ENCODE data around the gene CEPT1. TPM values are rescaled to one million over a fixed set of nuclear protein-coding genes. Genes with fewer than 3 reads are reported as not detected.

Gene CEPT1
- total RNA-seq, 2 experiments from 2014 or later = 36.3 to 37.3 TPM

DNA sequence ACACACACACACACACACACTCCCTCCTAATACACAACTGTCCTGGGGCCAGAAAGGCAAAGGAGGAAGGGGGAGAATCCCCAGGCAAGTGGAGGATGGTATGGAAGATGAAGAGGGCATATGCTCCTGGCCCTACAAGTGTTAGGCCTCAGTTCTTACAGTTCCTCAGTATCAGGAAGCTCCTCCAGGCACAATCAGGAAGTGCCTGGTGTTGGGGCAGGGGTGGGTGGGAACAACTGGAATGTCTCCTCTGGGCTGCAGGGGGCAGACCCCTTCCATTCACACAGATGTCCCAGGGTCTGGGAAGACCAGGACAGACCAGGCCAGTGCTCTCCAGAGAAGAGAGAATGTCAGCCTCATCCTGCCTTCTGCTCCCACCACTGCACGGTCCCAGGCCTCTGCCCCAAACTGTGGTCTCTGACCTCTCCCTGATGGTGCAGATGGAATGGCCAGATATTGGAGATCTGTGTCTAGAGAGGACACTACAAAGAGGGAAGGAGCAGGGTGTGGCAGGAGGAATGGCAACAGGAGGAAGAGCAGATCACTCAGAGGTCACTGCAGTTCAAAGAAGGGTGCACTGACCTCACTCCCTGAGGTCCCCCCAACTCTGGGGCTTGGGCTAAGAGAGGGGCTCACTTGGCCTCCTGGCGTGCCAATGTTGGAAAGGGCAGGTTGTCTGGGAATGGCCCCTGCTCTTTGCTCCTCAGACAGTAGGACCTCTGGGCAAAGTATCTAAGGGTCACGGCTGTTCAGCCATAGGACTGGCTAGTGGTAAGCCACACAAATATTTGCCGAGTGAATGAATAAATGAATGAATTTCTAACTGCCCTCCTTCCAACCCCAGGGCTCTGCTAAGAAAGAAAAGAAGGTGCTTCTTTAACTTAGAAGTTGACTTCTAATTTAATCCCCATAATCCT, 62.9 kb downstream of the CEPT1 start:
- ChIA-PET POLR2A (interaction anchor here (0.6 to 8.4 kb wide), 3 partner anchors 7 to 23 kb away, joined by 3 to 154 read pairs (median 3); no protein-coding TSS in a partner anchor), CTCF (interaction anchor here (0.6 to 1.4 kb wide), 7 partner anchors 12 to 175 kb away, joined by 3 to 12 read pairs (median 4); no protein-coding TSS in a partner anchor)

DNA sequence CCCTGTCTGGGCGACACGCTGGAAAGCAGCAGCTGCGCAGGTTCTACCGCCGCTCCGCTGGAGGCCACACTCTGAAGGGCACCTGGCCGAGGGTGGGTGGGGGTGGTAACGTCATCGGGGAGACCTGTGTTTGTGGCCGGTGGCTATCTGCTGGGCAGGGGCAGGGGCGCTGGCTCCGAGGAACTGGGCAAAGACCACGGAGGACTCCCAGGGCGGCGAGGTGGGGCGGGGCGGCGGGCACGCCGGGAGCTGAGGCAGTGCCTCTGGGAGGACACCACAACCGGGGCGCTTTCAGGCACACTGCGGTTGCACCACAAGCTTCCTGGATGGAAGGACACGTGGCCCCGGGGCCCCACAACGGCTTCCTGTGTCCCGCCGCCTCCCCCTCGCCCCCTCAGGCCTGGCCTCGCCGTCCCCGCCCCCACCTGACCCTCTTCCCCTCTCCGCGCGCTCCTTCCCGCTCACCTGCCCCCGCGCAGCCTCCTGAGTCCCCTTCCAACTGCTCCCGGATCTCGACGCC, 63.7 kb downstream of the CEPT1 start:
- CTCF ChIA-PET = interaction anchor here (0.6 to 1.4 kb wide), 6 partner anchors 11 to 23 kb away, joined by 3 to 12 read pairs (median 4); no protein-coding TSS in a partner anchor
- POLR2A ChIA-PET = interaction anchor here (0.6 to 8.4 kb wide), 3 partner anchors 8 to 23 kb away, joined by 3 to 154 read pairs (median 3); no protein-coding TSS in a partner anchor

DNA sequence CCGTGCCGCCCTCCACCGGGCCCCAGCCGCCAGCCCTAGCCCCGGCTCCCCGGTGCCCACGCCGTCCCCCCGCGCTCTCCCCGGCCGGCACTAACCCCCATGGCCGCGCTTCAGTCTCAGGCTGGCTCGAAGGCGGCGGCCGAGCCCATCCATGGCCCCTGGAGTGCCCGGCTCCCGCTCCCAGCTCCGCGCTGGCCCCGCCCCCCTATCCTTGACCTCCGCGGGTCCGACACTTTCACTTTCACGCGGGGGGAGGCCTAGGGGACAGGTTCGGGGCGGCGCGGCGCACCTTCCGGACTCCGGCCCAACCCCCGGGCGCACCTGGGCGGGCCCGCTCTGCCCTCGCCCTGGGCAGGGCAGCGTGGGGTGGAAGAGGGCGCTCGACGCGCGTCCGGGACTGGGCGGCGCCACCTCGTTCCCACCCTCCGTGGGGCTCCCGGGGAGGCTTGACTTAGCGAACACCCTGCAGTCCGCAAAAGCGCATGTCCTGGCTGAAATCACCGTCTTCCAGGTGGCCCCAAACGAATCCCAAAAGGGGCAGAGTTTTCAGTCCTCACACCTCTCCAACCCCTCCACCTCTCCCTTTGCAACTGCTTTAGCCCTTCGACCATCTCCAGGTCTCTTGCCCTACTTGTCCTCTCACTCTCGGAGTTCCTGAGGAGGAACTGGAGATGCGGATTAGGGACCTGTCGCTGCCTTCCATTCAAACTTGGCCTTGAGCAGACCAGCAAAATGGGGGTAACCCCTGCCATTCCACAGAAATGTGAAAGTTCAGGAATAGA, 64.4 kb downstream of the CEPT1 start:
- ChIA-PET CTCF (interaction anchor here (0.9 to 1.4 kb wide), 6 partner anchors 11 to 17 kb away, joined by 3 to 12 read pairs (median 4); no protein-coding TSS in a partner anchor), POLR2A (interaction anchor here (0.9 to 8.4 kb wide), 2 partner anchors 9 to 13 kb away, joined by 3 to 154 read pairs; no protein-coding TSS in a partner anchor)

DNA sequence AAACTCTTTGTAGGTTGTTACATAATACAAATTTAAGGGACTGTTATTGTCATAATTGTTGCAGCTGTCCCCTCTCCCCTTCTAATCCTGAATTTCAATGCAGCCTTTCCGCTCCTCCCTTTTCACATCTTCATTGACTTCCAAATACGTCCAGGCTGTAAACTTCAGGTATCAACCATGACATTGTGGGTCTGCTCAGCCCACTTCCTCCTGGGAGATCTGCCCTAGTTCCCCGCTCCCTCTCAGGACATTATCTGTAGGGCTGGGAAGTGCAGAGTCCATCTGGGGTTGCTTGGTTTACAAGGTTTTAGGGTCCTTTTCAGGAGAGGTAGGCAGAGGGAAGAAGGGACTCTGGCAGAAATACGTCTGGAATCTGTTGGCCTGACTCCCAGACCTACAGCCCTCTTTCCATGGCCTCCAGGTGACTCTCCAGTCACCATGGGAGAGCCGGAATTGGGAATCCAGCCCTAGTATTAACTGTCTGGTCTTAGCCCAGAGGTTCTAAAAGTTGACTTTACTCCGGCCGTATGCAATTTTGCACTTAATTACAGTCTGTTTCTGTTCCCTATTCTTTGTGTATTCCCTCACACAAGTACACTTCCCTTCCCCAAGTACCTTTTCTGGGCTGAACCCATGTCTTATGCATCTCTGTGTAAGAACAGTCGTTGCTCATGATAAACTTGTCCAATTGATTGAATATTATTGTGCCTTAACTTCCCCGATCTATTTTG, 65.1 kb downstream of the CEPT1 start:
- POLR2A ChIA-PET = no interaction called here
- CTCF ChIA-PET = interaction anchor here (1.2 kb wide), 1 partner anchor 13 kb away, joined by 3 read pairs; no protein-coding TSS in a partner anchor

DNA sequence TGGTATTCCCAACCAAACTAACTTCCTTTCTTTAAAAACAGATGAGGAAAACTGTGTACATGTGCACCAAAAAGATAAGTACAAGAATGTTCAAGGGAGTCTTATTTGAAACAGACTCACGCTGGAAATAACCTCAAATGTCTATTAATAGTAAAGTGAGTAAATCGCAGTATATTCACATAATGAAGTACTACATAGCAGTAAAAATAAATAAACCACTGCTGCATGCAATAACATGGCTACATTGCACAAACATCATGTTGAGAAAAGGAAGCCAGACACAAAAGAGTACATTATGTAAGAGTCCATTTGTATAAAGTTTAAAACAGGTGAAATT, 65.7 kb downstream of the CEPT1 start:
- ChIA-PET CTCF (no interaction called here), POLR2A (no interaction called here)

DNA sequence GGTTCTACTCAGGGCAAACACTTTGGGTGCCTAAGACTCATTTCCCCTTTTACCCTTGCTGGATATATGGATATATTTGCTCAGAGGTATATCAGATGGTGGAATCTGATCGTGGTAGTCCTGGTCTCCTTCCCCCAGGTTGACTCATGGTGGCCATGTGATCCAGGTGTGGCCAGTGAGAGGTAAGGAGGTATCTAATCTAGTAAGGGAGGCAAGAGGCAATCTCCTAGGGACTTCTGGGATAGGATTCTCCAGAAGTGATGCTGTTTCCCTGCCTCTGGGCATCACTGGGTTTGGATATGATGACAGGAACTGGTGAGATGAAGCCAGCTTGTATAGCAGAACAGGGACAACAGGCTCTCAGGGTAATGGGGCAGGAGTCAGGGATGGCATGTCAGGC, 68.9 kb downstream of the CEPT1 start:
- ChIA-PET POLR2A (interaction anchor here (0.6 kb wide), 1 partner anchor 12 kb away, joined by 4 read pairs; no protein-coding TSS in a partner anchor), CTCF (no interaction called here)

DNA sequence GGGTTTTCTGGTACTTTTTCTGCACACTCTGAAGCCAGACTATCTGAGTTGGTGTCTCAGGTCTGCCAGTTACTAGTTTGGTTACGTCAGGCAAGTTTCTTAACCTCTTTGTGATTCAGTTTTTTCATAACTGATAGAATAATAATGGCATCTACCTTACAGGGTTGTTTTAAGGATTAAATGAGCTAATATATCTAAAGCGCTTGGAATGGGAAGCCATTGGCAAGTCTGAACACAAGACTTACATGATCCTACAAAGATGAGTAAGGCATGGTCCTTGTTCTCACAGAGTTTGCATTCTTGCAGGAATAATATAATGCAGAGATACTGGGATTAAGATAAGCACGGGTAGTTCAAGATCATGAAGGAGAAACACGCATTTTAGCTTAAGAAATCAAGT, 69.6 kb downstream of the CEPT1 start:
- POLR2A ChIA-PET = no interaction called here
- CTCF ChIA-PET = no interaction called here

DNA sequence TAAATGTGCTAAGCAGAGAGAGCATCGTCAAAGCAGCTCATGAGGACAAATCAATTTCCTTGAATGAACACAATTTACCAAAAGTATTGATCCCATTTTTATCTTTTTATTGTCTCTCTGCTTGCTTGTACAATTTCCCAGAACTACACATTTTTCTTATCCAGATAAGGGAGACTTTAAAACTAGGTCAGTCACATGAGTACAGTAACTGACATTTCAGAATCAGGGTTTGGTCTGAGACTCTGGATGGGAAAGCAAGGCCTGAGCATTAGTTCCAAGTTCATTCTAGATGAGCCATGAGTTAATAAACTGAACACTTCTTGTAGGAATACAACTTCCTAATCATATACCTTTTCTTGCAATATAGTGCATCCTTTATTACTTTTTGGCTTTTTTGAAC, 71.9 kb downstream of the CEPT1 start:
- ChIA-PET POLR2A (no interaction called here), CTCF (no interaction called here)

DNA sequence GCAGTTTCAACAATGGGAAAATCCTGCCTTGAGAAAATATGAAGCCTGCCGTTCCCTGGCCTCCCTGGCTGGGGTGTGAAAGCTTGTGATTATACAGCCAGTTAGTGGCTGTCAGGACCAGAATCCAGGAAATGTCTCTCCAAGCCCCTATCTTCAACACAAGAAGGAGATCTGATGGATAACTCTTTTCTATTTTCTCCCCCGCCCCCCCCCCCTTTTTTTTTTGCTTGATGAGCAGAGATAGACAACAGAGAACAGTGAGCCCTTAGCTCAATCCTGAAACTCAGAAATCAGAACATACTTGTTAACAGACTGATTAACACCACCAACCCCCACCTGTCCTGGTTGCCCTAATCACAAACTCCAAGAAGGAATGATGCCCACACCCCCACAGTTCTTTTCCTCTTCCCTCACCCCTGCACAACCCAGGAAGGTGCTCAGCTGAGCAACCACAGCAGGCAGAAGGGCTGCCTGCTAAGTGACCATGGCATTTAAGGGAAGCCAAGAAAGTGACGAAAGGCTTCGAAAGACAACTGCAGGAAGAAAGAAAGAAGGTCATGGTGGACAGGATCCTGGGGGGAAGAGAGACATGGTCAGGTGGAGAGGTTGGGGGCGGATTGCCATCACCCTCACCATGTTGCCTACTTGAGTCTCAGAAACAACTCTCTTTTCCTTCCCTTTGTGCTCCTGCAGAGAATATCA, 72.8 kb downstream of the CEPT1 start:
- ChIA-PET CTCF (no interaction called here), POLR2A (interaction anchor here (10.1 kb wide), 1 partner anchor 12 kb away, joined by 154 read pairs; the partner anchor contains the start of gene DENND2D)

DNA sequence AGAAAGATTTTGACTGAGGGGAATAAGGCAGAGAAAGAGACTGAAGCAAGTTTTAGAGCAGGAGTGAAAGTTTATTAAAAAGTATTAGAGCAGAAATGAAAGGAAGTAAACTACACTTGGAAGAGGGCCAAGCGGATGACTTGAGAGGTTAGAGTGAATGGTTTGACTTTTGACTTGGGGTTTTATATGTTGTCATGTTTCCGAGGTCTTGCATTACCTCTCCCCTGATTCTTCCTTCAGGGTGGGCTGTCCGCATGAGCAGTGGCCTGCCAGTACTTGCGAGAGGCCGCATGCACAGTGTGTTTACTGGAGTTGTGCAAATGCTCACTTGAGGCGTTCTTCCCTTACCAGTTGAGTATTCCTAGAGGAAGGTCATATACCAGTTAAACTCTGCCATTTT, 73.4 kb downstream of the CEPT1 start:
- POLR2A ChIA-PET = interaction anchor here (10.1 kb wide), 1 partner anchor 13 kb away, joined by 154 read pairs; the partner anchor contains the start of gene DENND2D
- CTCF ChIA-PET = interaction anchor here (1.3 to 2.8 kb wide), 3 partner anchors 9 to 31 kb away, joined by 4 to 12 read pairs (median 4); no protein-coding TSS in a partner anchor

DNA sequence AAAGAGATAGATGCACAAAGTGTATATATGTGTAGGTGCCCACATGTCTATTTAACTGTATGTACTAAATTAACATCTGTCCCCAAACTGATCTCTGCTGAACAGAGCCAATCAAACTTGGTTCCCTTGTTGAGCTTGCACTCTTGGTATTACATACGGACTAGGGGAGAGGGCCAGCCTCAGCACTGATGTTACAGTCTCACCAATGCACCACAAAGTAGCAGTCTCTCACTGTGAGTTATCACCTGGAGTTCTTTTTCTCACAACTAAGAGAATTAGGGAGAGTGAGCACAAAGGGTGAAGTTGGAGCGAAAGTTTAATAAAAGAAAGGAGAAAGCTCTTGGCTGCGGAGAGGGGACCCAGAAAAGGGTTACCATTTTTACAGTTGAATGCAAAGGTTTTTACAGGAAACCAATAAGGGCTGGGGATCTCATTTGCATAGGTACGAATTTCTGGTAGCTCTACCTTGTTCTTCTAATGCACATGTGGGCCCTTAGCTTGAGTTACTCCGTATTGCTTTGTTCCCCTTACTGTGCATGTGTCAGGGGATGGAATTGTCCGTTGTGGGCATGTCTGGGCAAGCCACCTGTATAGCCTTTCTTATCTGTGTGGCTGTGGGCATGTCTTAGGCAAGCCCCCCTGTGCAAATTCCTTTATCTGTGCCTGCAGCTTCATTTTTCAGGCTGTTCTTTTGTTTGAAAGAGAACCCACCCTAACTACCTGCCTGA, 74.2 kb downstream of the CEPT1 start:
- ChIA-PET POLR2A (interaction anchor here (0.6 to 10.1 kb wide), 4 partner anchors 11 to 553 kb away, joined by 3 to 154 read pairs (median 4); partner anchors contain the start of gene DENND2D), CTCF (interaction anchor here (0.7 to 2.8 kb wide), 6 partner anchors 9 to 1451 kb away, joined by 4 to 12 read pairs (median 5); no protein-coding TSS in a partner anchor)

DNA sequence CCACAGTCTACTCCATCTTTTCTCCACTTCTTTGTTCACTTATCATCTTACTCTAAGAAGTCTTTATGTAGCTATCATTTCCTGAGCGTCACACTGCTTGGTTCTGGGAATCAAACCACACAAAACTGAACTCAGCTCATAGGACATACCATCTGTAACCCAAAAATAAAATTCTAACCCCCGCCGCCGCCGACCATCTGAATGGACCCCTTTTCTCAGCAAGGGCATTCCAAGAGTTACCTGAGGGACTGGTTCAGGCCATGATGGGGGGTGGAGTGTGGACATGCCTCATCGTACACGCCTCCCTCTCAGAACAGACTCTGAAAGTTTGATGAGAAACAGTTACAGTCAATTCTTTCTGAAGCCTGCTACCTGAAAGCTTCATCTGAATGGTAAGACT, 74.9 kb downstream of the CEPT1 start:
- CTCF ChIA-PET = interaction anchor here (0.7 to 7.3 kb wide), 6 partner anchors 8 to 1450 kb away, joined by 4 to 73 read pairs (median 7); partner anchors contain the start of gene DENND2D
- POLR2A ChIA-PET = interaction anchor here (1.1 to 10.1 kb wide), 4 partner anchors 10 to 21 kb away, joined by 3 to 154 read pairs (median 7); partner anchors contain the start of gene DENND2D

DNA sequence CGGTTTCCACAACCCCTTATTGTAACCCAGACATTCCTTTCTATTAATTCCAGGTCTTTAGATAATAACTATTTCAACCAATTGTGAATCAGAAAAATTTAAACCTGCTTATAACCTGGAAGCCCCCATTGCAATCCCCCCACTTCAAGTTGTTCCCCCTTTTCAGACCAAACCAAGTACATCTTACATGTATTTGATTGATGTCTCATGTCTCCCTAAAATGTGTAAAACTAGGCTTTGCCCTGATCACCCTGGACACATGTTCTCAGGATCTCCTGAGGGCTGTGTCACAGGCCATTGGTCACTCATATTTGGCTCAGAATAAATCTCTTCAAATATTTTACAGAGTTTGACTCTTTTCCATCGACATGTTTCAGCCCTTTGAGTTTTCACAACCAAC, 75.3 kb downstream of the CEPT1 start:
- ChIA-PET POLR2A (interaction anchor here (0.6 to 10.1 kb wide), 5 partner anchors 10 to 517 kb away, joined by 3 to 154 read pairs (median 4); partner anchors contain the start of gene DENND2D), CTCF (interaction anchor here (0.7 to 7.3 kb wide), 5 partner anchors 8 to 1450 kb away, joined by 4 to 73 read pairs (median 8); partner anchors contain the start of gene DENND2D)

DNA sequence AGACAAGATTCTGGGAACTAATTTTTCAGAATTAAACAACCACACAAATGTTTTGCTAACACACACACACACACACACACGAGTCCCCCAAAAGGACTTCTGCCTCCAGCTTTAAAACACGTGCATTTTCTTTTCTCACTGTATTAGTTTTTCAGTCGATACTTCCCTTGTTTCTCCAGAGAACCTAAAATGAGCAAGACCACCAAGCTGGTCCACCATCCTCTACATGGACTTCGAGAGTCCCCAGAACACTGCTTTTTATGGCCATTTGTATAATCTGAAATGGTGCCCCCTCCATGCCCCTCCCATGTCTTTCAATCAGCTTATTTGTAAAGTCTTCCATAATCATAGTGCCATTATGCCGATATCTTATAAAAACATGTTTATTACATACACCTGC, 76.7 kb downstream of the CEPT1 start:
- ChIA-PET CTCF (interaction anchor here (1.0 to 7.3 kb wide), 4 partner anchors 9 to 183 kb away, joined by 3 to 73 read pairs (median 4); partner anchors contain the start of gene DENND2D), POLR2A (interaction anchor here (1.6 to 10.1 kb wide), 2 partner anchors 16 to 77 kb away, joined by 4 to 154 read pairs; partner anchors contain the start of genes CEPT1, DENND2D and DRAM2)

DNA sequence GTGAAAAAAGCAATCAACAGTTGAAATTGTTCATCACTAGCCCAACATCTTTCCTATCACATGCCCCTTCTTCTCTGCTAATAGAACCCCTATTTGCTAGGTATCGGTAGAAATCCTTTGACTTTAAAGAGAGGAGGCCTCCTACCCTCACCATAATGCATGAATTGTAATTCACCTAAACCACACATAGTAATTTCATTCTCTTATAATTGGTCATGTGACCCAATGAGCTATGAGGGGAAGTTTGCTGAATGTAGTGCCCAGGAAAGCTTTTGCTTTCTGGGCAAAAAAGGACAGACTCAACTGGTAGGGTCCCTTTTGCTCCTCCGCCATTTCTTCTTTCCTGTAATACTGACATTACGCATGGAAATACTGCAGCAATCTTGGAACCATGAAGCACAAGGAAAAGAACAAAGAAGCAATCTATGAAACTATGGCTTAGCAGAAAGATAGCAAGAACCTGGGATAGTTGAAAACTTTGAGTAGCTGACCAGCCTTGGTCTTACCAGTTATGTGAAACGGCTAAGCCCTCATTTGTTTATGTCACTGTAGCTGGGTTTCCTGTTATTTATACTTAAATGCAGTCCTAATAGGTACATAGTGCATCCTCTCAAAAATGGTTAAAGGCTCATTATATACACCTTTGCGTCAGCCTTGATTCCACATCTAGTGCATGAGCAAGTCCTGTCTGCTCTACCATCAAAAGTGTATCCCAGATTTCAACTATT, 77.3 kb downstream of the CEPT1 start:
- POLR2A ChIA-PET = interaction anchor here (1.6 to 10.1 kb wide), 2 partner anchors 17 to 78 kb away, joined by 4 to 154 read pairs; partner anchors contain the start of genes CEPT1, DENND2D and DRAM2
- CTCF ChIA-PET = interaction anchor here (1.0 to 7.3 kb wide), 4 partner anchors 9 to 182 kb away, joined by 3 to 73 read pairs (median 4); partner anchors contain the start of gene DENND2D

Data from activated CD8-positive, alpha-beta memory T cell treated with anti-CD3 and anti-CD28 coated beads for 36 hours (primary cell).